GM21515 (cell line): ENCODE results near the gene CNN1.

Experiments
- ATAC-seq: cut with Tn5 transposase; IDR thresholded peaks from one replicate; pipeline ENCODE4 v1.9.1; 2021; ENCODE audit not compliant: unreplicated experiment

CNN1 gene

DNA sequence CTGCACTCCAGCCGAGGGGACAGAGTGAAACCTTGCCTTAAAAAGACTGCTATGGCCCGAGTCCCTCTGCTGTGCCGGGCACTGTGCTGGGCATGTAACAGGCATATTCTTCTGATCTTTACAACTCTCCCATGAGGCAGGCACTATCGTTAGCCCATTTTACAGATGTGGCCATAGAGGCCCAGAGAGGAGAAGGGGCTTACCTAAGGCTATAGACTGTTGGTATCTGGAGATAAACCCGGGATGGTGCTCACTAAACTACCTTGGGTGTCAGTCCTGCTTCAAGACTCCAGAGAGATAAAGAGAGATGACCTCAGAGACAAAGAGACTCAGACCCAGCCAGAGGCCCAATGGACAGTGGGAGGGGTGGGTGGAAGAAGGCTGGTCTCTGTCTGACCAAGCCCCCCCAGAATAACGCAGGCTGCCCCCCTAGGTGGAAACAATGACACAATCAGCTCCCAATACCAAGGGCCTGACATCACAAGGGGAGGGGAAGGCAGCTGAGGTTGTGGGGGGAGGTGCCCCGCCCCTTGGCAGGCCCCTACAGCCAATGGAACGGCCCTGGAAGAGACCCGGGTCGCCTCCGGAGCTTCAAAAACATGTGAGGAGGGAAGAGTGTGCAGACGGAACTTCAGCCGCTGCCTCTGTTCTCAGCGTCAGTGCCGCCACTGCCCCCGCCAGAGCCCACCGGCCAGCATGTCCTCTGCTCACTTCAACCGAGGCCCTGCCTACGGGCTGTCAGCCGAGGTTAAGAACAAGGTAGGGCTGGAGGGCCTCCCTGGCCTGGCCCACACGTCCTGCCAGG lies at the start of gene CNN1:
CNN1 (plus strand) TSS at position 620 of the 805 bp plus-strand sequence; CDS start at position 697, 77 bp downstream.
- no peak for ATAC-seq

DNA sequence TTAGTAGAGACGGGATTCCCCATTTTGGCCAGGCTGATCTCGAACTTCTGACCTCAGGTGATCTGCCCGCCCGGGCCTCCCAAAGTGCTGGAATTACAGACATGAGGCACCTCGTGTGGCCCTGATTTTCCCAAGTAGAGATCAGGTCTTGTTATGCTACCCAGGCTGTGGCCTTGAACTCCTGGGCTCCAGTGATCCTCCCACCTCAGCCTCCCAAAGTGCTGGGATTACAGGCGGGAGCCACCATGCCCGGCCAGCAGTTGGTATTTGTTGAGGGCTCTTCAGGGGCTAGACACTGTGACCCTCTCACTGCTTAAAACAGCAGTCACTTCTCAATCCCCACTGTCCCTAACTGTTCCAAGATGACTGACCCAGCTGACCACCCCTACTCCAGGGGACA lies 49.3 kb upstream of the CNN1 start:
- no peak for ATAC-seq

DNA sequence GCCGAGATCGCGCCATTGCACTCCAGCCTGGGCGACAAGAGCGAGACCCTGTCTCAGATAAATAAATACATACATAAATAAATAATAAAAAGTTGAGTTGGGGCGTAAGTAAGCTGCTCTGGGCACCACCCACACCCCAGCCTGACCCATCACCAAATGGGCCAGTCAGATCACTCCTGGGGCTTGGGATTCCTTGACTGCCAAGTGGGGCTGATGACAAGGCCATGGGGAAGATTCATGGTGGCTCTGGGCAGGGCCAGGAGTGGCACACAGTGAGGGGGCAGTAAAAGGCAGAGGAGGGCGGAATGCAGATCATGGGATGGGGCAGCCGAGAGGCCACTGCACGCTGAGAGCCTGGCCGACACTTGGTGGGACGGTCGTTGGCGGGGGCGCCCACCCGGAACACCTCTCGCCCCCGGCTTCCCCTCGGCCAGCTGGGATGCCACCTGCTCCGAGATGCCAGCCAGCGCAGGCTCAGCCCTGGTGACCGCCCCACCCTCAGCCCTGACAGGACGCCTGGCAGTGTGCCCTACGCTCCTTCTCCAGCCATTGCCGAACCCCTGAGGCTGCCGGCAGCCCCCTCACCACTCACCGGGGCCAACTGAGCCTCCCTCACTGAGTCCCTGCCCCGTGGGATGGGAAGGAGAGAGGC lies 43.9 kb upstream of the CNN1 start:
- no peak for ATAC-seq

DNA sequence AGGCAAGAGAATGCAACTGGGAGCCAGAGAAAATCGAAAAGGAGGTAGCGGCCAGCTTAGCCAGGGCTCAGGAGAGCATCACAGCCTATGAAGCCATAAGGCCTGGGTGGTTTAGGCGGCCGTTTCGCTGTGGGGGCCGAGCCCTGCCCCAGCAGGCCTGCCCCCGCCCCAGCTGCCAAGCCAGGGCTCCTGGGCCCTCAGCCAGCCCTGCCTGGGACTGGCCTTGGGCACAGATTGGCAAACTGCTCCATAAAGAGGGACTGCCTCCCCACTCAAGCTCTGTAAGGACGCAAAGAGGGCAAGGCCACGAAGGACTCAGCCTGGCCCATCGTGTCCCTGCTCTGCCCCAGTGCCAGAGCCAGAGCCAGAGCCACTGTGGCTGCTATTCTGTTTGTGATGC lies 43.2 kb upstream of the CNN1 start:
- no peak for ATAC-seq

DNA sequence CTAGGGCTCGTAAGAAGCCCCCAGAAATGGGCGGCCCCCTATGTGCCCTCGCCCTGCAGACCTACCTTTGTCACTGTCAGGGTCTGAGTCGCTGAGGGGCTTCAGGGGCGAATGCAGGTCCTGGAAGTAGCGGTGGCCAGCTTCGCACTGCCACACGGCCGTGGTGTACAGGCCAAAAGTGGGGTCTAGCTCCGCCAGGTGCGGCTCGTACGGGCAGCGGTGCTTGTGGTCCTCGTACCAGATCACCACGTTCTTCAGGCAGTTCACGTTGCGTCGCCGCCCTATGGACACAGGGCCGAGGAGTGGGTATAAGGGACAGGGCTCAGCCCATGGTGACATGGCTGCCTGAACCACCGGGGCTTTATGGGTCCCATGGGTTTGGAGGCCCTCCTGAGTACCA lies 42.8 kb upstream of the CNN1 start:
- no peak for ATAC-seq

DNA sequence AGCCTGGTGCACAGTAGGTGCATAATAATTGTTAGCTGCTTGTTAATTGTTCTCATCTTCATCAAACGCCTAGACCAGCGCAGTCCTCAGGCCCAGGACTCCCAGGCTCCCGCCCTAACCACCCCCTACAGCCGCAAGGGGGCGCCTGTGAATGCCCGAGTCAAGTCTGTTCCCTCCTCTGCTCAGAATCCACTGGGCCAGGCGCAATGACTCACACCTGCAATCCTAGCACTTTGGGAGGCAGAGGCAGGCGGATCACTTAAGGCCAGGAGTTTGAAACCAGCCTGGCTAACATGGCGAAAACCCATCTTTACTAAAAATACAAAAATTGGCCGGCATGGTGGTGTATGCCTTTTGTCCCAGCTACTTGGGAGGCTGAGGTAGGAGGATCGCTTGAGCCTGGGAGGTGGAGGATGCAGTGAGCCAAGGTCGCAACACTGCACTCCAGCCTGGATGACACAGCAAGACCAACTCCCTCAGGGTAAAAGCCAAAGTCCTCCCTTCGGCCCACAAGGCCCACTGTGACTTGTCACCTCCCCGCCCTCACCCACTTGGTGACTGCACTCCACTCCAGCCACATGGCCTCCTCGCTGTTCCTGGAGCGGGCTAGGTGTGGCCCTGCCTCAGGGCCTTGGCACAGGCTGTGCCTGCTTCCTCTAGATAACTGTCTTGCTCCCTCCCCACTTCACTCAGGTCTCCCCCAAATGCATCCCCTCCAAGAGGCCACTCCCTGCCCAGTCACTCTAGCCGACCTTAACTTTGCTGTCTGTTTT lies 42.1 kb upstream of the CNN1 start:
- no peak for ATAC-seq

DNA sequence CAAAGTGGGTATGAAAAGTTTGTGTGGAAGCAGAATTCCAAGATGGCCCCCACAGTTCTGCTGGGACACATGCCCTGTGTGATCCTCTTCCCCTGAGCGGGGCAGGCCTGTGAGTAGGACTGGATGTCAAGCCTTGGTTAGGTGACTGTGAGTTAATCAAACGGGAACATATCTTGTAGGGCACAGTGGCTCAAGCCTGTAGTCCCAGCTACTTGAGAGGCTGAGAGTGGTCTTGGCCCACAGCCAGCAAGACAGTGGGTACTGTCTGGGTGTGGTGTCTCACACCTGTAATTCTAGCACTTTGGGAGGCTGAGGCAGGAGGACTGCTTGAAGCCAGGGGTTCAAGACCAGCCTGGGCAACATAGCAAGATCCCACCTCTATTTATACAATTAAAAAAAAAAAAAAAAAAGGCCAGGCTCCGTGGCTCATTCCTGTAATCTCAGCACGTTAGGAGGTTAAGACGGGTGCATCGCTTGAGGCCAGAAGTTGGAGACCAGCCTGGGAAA lies 39.4 kb upstream of the CNN1 start:
- no peak for ATAC-seq

DNA sequence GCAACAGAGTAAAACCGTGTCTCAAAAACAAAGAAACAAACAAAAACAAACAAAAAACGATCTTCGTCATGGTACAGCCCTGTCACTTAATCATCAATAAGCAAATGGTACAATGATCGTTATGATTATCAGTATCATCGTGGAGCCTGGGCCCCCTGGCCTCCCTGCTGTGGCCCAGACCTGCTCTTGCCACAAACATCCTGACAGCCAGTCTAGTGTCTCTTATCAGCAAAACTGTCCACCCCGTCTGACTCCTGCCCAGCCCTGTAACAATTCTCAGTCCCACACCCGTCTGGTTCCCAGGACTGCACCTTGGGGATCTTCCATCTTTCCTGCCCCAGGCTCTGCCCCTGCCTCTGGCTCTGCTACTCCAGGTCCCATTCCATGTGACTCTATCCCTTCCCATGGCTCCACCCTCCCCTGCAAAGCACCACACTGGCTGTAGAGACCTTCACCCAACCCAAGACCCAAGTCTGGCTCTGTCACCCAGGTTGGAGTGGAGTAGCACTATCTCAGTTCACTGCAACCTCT lies 38.7 kb upstream of the CNN1 start:
- ATAC-seq: no peak

DNA sequence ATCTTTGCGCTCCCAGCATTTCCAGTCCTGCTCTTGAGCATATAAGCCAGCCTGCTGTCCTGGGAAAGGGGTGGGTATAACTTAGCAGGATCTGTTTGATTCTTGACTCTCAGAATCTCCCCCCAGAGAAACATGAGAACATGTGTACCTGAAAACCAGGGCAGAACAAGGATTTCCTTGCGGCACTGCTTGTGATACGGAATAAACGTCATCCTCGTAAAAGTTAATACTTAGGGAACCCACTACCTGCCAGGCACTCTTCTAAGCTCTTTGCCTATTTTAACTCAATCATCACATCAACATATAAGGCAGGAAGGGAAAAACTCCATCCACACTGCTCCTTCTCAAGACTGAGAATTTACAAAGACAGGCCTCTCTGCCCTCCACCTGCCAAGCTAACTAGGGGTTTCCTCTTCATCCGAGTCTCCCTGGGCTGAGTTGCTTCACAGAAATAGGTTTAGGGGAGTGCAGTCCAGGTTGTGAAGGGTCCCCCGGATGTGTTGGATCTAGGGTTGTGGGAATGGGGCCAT lies 34.1 kb upstream of the CNN1 start:
- no peak for ATAC-seq

DNA sequence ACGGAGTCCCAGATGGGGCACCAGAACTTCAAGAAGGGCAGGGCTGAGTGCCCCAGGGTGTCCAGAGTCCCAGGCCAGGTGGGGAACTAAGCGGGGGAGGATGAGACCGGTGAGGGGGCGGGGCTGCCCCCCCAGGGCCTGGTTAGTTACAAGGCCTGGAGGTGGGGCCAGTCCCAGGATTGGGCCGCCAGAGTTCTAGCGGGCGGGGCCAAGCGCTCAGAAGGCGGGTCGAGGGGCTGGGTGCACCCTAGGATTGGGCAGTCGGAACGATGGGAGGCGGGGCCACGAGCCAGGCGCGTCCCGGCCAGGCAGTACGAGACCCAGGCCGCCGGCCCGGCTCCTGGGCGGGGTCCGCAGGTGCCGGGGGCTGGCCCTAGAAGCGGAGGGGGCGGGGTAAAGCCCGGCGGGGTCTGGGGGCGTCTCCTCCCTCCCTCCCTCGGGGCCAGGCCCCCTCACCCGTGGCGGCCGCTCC lies 33.6 kb upstream of the CNN1 start:
- peak; percentile 81 for ATAC-seq

DNA sequence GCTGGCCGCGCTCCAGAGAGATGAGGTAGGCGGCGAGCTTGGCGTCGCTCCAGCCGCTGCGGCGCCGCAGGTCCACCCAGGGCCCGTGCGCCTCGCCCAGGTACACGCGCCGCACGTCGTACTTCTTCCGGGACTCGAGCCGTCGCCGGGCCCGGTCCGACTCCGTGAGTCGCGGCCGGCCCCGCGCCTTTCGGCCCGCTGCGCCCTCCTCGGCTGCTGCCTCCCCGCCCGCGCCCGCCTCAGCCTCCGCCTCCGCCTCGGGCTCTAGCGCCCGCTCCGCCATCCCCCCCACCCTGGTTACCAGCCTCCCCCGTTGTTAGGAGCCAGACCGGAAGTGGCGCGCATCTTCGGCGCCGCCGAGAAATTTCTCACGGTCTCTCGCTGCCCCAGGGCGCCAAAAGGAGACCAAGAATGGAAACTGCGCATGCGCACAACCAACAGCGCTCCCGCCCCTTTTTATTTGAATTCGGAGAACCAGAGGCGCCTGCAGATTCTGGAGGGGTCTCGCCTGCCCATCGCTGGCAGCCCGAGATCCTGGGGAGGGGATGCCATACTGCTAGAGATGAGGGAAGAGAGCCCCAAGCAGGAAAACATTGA lies 33.0 kb upstream of the CNN1 start, which contains the start of gene ZNF653:
ZNF653 (minus strand) TSS at position 336 of the 597 bp plus-strand sequence; CDS start at position 283, 53 bp downstream.
- ATAC-seq: peak; percentile 52

DNA sequence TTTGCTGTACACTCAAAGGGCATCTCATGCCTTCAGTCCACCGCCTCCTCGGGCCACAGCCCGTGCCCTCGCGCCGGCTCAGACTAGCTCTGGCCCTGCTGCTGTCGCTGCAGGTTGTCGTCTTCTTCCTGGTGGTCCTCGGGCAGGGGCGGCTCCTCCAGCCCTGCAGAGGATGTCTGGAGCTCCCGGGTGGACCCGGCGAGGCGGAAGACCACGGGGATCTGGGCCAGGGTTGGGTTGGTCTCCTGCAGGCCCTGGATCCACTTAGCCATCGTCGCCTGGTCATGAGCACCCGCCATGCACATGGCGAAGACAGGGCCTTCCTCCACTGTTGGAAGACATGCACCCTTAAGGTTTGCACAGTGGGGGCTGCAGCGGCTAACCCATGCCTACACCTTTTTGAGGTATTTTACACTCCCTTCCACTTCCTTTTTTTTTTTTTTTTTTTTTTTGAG lies 32.5 kb upstream of the CNN1 start:
- ATAC-seq: peak; percentile 8

DNA sequence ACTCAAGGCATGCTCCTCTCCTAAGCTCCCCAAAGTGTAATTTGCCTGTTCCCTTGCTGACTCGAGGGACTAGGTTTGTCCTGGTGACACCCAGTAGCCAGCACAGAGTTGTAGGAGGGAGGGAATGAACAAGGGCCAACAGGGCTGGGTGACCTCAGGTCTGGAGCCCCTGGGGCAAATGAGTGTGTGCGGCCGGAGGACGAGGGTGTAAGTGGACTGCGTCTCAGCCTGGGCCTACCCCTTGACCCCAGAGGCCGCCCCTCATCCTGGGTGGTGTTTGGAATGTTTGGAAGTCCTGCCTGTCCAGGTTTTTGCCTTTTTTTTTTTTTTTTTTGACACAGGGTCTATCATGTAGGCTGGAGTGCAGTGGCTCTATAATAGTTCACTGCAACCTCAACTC lies 31.7 kb upstream of the CNN1 start:
- ATAC-seq: no peak

DNA sequence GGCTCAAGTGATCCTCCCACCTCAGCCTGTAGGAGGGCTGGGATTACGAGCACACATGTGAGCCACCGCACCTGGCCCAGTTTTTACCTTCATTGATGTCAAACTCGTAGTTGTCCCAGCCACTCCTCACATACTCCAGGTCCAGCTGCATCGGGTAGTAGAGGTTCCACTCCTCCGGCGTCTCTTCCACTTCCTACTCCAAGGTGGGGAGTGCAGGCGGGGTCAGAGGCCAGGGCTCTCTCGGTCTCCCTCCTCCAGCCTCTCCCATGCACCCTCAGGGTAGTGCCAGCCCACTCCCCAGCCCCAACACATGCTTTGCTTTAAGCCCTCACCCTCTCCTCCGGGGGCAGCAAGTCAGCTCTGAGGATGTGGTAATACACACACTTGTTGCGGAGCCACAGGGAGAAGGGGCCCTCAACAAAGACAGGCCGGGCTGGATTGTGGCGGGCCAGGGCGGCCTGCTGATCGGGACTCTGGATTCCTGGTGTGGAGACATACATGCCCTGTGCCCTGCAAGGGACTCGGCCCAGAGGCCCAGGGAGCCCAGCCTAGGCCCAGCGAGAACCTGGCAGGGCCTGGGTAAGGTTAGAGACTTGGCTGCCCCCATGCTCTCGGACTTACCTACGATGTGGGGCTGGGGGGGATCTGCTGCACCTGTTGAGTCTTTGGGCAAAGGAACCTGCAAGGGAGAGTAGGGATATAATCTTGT lies 31.1 kb upstream of the CNN1 start:
- no peak for ATAC-seq

DNA sequence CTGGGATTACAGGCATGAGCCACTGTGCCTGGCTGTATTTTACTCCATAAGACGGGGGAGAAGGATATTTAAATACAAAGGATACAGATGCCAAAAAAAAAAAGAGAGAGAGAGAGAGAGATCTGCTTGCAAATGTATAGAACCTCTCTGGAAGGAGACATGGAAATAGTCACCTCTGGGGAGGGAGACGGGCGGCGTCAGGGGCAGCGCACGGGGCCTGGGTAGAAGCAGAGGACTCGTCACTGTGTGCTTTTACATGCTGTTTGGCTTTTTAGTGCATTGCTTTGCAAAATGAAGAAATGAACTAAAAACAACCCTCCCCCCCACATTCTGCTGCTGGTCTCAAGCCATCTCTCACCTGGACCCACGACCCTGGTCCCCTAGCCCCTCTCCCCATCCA lies 28.2 kb upstream of the CNN1 start:
- ATAC-seq: no peak

DNA sequence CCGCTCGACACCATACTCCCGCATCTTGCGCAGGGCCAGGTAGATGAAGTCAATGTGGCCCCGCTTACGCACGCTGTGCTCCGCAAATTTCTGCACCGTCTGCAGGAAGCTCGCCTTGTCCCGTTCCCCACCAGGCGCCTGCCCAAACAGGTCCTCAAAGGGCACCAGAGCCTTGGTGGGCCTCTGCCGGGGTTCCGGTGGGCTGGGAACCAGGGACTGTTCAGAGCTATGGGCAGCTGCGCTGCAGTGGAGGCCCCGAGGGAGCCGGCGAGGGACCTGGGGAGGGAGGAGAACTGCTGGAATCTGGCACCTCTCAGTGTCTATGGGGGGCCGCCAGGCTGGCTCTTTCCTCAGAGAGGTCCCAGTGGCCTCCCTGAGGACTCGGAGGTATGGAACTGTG lies 24.7 kb upstream of the CNN1 start:
- no peak for ATAC-seq

DNA sequence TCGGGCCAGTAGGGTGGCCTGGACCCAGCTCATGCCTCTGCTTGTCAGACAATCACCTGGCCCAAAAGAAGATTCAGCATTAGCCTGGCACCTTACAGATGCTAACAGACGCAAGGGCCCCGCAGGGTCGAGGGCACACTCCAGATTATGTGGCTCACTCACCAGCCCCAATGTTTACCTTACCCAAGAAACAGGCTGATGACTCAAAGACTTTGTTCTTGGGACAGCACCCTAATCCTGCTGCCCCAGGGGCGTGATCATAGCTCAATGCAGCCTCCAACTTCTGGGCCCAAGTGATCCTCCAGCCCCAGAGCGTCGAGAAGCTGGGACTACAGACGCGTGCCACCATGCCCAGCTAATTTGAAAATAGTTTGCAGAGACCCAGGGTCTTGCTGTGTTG lies 19.5 kb upstream of the CNN1 start:
- ATAC-seq: no peak

DNA sequence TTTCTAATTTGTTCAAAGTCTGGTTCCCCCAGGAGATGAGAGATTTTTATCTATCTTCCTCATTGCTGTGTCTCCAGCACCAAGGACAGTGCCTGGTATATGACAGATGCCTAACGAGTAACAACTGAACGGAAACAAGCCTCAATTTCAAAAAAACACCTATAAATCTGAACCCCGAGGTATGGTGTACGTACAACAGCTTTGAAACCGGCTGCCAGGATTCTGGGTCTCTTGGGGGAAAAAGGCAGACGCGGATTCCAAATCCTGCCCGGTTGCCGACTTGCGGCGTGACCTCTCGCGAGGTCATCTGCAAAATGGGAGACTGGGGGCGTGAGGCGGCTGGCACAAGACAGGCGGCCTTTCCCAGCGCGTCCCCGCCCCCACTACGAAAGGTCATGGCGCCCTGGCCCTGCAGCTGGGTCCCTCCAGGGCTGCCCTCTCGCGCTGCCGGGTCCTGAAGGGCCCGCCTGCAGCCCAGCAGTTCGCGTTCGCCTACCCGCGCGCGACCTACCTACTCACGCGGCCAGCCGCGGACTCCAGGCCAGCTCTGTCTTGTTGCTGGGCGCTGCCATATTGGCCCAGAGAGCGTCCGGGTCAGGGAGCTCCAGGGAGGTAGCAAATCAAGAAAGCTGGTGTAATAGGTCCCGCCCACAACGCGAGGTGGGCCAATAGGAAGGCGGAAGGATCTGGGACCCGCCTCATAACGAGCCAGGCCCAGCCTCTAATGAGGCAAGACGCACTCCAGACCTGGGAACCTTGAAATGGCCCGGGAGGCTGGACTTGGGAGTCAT lies 9.9 kb upstream of the CNN1 start, which contains the start of gene ECSIT:
ECSIT (minus strand) TSS at position 584 of the 791 bp plus-strand sequence. CDS start 9,964 bp downstream, outside the sequence.
- ATAC-seq: peak; percentile 91

DNA sequence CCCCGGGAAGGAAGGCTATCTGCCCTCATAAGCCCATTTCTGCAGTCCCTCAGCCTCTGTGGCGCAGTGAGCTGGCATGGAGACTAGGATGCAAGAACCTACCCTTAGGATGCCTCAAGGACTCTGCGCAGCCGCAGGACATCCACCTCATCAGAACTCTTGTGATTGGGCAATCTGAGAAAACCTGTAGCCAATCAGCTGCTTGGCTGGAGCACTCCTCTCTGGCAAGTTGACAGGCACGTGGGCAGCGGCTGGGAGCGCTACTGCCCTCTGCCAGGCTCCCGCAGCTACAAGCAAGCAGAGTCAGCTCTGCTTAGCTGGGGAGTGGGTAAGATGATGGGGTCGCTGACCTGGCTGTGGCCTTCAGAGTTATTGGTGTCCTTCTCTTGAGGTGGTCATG lies 8.2 kb upstream of the CNN1 start:
- ATAC-seq: no peak
